Measurements from ENCODE around the gene LRRC47.
"Not testable (repeated sequence)": the region's sequence is repeated elsewhere in the genome, so short reads cannot be mapped to it uniquely, and the experiment has no call there.

The LRRC47 gene

DNA sequence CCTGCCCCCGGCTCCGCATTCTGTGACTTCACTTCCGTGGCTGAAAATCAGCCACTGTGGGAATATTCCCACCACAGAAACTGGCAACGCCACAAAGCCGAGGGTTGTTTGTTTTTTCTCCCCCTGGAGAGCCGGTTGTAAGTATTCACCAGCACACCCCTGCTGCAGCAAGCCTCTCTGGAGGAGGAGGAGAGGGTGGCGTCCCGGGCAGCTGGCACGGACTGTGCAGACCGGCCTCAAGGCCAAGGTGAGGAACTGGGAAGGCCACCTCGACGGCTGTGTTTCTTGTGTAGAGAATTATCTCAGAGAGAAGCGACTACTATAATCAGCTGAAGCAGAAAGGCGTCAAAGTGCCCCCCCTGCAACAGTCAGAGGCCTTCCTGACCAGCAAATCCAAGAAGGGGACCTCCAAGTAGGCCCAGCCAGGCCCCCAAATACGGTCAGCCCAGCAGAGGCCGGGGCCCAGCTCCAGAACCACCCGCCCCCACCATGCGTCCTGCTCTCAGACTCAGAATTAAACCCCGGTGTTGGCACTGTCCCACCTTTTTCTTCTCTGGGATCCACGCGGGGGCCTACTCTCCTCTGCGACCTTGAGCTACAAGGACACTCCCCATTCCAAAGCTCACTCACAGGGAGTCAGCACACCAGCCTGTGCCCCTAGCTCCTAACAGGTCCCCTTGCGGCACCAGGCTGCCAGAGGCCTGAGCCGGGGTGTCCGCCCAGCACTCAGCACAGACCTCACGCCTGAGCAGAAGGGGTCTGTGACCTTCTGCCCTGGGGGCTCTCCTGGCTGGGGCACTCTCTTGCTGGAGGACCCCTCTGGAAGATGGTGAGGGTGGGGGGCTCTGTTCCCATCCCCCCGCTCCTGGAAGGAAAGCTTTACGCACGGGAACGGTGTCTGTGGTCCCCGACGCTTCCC is 24.9 kb downstream of the LRRC47 start:
- no peak for DNase-seq

DNA sequence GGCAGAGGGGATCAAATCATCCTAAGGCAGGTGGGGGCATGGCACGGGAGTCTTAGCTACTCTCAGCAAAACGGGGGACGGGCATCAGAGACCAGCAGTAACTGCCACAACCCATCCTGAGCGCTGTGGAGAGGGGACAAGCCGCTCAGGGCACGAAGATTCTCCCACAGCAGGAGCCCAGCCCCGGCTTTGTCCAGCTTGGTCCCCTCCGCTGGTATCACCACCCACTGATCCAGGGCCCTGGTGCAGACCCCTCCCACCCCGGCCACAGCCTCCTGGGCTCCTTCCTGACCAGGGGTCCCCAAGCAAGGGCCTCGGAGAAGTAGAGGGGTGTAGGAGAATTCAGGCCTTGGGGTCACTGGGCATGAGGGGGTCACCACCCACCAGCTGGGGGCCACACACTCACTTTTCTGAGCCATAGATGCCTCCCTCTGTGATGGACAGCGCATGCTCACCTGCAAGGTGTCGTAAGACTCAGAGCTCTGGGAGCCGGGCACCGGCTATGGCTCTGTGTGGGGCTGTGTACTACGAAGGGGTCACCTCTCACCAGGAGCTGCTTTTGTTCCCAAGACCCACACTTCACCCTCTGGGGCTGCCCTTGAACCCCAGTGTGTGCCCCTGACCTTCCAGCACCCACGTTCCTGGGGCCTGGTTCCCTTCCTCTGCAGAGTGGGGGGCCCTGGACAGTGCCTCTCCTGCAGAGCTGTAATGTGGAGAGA is 26.1 kb downstream of the LRRC47 start:
- DNase-seq, result no peak

DNA sequence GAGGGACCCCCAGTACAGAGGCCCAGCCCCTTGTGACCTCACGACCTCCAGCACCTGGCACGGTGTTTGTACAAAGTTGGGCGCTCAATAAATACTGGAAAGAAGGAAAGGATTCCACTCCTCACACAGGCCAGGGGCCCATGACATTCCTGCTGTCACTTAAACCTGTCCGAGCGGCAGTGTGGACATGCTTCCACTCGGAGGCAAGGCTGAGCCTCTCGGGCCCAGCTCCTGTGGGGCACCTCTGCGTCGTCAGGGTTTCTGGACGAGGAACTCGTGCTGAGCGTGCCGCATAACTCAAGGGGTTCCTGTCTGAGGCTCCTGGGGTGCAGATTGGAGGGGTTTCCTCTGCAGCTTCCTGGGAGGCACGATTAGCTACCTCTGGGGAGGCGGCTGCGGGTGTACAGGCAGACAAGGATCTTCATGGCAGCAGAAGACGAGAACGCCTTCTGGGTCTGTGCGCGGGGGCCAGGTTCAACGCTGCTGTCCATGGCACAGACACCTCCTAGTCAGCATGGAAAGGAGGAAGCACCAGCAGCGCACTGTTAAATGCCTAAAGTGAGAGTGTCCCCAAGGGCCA is 27.4 kb downstream of the LRRC47 start:
- DNase-seq, result no peak

DNA sequence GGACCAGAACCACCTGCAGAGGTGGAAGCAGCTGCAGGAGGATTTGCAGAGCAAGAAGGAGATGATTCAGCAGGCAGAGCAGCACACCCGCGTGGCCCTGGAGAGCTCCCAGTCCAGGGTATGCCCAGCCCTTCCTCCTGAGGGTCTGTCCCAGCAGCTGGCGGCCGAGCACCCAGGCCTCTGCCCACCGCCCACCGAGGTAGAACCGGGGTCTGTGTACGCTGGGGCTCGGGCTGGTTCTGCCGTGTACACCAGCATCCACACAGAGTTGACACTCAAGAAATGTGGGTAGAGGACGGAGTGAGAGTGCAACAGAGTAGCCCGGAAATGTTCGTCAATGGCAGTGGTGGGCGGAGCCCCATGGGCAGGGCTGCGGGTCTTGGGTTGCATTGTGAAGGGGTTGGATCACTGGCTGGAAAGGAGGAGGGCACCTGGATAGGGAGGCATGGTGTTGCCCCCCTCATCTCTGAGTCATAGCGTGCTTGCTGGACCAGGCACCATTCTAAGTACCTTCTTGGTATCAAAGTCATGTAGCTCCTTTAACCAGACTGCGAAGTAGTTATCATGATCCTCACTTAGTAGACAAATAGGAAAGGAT is 28.9 kb downstream of the LRRC47 start:
- DNase-seq, result no peak

DNA sequence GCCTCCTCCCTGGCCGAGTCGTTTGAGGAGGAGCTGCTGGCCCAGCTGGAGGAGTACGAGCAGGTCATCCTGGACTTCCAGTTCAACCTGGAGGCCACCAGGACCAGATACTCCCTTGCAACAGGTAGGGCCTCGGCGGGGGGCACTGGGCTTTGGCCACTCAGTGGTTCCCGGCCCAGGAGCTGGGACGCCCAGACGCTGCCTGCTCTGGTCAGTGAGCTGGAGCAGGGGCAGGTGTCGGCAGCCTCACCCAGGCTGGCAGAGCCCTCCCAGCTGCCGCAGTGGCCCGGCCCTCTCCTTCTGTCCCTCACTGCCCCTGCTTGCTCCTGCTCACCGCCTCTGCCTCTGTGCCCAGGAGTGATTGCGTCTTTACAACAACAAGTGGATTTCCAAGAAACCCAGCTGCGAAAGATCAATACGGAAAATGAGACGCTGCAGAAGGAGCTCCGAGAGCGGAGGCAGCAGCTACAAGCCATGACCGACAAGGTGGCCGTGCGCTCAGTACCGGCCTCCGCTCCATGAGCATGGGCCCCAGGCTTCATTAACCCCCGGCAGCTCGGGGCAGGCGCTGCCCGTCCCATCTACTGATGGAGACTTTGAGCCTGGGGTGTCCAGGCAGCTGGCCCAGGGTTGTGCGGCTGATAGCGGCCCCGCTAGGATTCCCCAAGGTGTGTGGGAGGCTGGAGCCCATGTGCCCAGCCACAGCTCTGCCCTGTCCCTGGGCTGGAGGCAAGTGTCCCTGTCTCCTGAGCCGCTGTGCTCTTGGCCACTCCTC is 32.8 kb downstream of the LRRC47 start:
- DNase-seq, result no peak

DNA sequence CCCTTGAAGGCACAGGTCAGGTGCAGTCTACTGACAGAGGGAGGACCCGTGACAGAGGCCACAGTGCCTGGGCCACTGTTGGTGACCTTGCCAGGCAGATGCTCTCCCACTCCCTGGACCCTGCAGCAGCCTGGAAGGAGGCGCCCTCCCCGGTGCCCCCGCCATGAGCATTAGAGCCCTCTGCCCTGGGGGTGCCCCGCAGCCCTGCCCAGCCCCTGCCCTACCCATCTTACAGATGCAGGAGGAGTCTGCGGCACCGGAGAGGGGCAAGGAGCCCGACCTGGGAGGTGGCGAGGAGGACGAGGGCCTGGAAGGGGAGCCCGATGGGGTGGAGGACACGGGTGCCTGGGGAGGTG is 33.4 kb downstream of the LRRC47 start:
- DNase-seq, result no peak

DNA sequence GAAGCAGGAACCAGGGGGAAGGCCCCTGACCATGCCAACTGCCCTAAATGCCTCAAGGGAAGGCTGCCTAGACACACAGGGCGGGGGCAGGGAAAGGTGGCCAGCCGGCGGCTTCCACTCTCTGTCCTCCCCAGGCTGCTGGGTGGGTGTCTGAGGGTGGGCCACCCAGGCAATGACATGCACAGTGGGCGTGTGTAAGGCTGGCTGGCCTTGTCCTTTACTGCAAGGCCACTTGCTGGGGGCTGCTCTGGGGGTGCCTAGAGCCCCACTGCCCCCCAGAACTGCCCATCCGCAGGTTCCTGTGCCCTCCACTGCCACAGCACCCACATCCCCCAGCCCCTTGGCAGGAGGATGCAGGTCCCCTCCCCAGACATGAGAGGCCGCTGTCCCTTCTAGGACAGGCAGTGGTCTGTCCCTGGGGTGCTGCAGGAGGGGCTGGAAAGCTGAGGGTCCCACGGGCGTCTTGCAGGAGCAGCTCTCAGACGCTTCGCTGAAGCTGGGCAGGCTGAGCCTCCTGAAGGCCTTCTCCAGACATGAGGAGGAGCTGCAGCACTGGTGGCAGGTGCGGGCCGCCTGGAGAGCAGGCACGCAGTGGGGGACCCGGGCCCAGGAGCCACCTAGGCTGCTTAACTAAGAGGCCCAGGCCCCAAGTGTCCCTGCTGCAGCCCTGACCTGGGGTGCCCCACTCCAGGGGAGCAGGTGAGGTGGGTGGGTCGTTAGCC is 34.0 kb downstream of the LRRC47 start:
- no peak for DNase-seq

DNA sequence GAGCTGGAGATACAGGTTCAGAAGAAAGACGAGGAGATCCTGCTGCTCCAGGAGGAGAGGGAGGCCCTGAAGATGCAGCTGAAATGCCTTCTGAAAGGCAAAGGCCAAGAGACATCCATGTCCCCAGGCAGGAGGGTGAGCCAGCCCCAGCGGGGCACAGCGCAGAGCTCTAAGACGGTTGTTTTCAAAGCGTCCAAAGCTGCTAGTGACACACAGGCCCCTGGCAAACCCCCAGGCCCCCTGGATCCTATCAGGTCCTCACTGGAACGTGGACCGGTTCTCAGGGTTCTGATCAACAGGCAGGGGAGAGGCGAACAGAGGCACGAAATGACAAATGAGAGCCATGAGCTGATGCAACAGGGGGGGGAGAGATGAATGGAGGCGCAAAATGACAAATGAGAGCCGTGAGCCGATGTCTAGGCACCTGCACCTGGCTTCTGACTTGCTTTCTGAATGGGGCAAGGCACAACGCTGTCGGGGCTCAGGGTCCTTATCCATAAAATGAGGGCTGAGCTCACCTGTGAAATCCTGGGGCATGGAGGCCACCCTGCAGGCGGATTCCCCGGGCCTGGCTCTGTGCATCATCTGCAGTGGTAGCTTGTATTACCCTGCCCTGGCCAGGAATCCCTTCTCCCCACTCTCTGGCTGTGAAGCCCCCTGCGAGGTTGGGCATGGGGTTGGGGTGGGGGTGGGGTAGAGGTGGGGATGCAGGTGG is 34.8 kb downstream of the LRRC47 start:
- no peak for DNase-seq

DNA sequence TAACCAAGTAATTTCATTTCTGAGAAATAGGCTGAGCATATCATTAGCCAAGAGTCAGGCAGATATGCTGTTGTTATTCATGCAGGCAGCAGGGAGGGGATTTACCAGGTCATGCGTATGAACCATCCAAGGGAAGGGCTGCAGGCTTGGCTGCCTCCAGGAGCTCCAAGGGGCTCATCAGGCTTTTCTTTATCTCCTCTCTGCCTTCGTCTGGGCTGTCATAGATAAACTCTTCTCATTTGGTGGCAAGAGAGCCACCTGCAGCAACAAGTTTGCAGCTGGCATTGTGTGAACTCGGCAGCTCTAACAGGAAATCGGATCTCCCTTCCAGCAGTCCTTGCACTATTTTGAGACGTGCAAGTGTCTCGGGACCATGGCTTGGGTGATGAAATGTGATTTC is 36.5 kb downstream of the LRRC47 start:
- no peak for DNase-seq

DNA sequence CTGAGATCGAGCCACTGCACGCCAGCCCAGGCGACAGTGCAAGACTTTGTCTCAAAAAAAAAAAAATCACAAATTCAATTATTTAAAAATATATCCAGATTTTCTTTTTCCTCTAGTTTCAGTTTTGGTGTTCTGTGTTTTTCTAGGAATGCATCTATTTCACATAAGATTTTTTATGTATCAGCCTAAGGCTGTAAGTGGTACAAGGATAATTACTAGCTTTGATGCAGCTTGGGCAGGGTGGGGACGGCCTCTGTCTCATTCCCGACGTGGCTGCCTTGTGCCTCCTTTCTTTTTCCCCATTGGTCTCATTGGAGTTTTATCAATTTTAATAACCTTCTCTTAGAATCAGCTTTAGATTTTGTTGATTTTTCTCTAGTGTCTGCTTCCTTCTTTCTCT is 37.1 kb downstream of the LRRC47 start:
- DNase-seq, result no peak

DNA sequence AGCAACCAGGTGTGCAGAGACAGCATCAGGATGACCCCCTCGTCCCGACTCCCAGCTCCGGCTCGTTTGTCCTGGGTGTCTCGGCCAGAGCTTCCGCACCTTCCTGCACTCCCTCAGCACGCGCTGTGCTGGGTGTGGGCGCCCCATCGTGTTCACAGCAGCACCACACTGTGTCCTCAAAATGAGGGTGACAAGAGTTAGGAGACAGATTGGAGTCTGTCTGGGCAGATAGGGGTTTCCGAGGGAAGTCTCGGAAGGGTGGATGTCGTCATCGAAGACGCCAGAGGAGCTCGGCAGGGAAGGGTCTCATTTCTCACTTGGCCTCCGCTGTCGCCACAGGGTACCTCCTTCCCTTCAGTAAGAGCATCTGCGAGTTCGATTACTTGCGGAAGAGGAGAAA is 39.9 kb downstream of the LRRC47 start:
- DNase-seq, result no peak

DNA sequence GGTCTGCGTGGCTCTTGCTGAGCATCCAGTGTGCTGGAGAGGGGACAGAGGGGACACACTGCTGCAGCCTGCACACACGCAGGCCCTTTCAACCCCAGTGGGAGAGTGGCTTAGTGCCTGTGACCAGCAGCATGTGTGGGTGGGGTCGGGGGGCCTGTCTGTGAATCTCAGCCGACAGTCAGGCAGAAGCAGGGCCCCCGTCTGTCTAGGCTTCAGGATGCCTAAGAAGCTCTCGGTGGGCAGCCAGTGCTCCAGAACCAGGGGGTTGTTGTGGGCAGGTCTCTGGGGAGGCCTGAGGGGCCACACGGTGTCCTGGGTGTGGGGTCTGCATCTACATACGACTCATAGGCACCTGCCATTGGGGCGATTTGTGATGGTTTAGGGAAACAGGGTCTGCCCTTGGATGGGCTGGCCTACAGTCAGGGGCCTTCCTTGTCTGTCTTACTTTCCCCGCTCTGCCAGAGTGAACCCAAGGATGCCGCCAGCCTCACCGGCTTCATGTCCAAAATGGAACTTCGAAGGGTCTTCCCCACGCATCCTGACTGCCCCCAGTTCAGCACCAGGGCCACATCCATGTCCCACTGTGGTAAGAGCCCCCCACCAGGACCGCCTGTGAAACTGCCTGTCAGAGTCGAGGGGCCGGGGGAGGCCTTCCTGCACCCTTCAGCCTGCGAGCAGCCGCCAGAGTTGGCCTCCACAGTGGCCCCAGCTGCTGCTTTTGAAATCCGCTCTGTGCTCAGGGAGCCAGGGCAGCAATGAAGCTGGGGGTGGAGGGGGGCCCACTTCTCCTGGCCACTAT is 42.4 kb downstream of the LRRC47 start:
- no peak for DNase-seq

DNA sequence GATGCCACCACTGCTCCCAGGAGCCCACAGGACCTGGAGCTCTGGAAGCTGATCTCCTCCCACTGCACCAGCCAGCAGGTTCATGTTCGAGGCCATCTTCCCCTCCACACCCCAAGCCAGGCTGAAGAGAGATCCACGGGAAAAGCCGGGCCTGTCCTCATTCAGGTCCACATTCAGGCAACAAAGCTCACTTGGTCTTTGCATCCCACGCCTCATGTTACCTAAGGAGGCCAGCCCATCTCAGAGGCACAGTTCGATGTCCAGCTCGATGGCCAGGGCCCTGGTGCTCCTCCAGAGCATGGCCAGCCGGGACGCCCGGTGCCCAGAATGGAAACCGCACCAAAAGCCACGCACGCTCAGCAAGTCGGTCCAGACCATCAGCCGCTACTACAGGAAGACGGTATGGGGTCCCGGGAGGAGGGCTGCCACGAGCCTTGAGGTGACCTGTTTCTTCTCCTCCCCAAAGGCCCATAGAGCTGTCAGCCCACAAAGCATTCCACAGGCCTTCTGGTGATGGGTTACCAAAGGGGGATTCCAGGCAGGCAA is 43.8 kb downstream of the LRRC47 start, which contains the start of gene CCDC27:
Gene CCDC27, plus strand, starts transcription at position 51 of the 546 bp plus-strand sequence. Its CDS starts 32 bp downstream, at position 83.
- DNase-seq, result no peak

DNA sequence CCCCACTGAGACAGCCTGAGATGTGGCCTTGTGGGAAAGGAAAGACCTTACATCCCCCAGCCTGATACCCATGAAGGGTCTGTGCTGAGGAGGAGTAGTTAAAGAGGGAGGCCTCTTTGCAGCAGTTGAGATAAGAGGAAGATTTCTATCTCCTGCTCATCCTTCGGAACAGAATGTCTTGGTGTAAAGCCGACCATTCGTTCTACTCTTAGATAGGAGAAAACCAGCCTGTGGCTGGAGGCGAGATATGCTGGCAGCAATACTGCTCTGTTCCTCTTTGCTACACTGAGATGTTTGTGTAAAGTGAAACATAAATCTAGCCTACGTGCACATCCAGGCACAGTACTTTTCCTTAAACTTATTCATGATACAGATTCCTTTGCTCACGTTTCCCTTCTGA is 45.6 kb downstream of the LRRC47 start:
- DNase-seq, result no peak

DNA sequence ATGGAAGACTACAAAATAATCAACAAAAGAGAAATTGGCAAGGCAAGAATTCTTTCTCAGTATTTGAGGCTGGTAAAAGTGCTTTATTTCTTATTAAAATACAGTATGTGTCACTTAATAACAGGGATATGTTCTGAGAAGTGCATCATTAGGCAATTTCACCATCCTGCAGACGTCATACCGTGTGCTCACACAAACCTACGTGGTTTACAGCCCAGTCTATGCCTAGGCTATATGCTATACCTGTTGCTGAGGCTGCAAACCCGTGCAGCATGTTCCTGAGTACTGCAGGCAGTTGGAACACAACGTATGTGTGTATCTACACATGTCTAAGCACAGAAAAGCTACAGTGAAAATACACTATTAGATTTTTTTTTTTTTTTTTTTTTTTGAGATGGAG is 46.8 kb downstream of the LRRC47 start:
- no peak for DNase-seq

DNA sequence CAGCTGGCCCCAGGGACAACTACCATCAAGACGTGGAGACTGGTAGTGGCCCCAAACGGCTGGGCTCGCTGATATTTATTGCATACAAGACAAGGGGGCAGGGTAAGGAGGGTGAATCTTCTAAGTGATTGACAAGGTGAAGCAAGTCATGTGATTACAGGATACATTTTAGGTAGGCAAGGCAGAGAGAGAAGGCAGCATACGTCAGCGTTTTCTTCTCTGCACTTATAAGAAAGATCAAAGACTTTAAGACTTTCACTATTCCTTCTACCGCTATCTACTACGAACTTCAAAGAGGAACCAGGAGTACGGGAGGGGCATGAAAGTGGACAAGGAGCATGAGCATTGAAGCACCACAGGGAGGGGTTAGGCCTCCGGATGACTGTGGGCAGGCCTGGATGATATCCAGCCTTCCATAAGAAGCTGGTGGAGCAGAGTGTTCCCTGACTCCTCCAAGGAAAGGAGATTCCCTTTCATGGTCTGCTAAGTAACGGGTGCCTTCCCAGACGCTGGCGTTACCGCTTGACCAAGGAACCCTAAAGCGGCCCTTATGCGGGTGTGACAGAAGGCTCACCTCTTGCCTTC is 47.9 kb downstream of the LRRC47 start:
- DNase-seq, result not testable (repeated sequence)

DNA sequence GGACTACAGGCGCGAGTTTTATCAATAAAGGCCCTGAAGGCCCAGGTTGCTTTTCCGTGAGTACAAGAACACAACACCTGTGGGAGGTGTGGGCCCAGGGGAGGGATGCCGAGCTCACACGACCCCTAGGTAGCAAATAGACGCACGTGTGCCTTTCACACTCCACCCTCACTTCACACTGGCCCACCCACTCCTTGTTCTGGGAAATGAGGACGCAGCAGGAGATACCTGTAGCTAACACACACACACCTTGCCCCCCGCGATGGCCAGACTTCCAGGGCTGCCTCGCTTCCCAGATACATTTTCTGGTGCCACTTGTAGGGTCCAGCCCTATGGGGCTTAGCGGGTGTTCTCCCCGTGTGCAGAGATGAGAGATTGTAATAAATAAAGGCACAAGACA is 48.4 kb downstream of the LRRC47 start:
- no peak for DNase-seq

DNA sequence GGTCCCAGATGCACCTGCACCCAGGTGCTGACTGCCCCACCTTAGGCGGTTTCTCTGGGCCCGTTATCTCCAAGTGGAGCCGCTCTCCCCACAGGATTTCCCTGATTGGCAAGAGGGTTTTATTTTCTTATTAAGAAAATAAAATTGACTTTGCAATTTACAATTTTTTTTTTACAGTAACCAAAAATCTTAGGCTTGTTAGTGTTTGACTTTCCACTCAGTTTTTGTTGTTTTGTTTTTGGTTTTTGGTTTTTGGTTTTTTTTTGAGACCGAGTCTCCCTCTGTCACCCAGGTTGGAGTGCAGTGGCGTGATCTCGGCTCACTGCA is 48.8 kb downstream of the LRRC47 start:
- DNase-seq, result no peak

DNA sequence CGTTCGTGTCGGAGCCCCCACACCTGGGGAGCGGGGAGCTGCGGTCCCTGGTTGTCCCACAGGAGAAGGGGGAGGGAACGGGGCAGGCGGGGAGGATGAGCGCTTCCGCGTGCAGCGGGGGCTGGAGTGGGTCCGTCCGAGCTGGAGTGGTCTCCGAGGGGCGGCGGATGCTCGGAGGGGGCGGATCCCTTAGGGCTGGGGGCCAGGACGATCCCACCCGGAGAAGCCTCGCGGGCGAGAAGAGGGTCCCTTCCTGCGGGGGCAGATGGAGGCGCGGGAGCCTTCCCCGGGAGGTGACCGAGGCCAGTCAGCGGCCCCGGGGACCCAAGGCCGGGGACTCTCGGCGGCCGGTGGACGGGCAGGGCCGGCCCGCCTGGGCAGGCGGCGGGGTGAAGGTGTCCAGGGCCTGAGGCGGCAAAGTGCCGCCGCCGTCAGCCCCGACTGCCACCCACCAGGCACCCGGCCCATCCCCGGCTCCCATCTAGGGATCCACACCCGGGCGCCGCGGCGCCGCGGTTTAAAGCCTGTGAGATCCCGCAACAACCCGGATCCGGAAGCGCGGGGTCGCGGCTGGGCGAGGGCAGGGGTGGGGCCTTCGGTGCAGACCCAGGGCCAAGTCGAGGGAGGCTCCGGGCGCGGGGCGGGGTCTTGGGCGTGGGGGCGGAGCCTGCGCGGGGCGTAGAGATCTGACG is 49.3 kb downstream of the LRRC47 start:
- peak; percentile 76 for DNase-seq

Data from NCI-H1048 (cell line).